GM06990 (cell line): ENCODE results near the gene PIEZO1.

Experiments used
- DNase-seq: peaks from one replicate; pipeline ENCODE4 v3.0.0-alpha.2; 2011; ENCODE audit not compliant: insufficient read length; ENCODE audit errors: extremely low read depth
- H3K27me3 ChIP-seq: replicated peaks from 2 replicates; pipeline ENCODE4 v1.6.0; 2011; ENCODE audit warnings: low read length; ENCODE audit not compliant: control insufficient read depth, insufficient read depth
- H3K36me3 ChIP-seq: 2 replicates; pipeline ENCODE4 v1.5.1; 2011; ENCODE audit warnings: low read length; ENCODE audit not compliant: control insufficient read depth, insufficient read depth
- H3K4me3 ChIP-seq: replicated peaks from 2 replicates; pipeline ENCODE4 v1.5.1; 2011; ENCODE audit warnings: low read depth, mild to moderate bottlenecking, control low read depth, low read length
- TF ChIP-seq, protein P1 (sequence below): IDR thresholded peaks from 2 replicates; pipeline ENCODE4 v1.5.1; 2011; ENCODE audit warnings: low read length, control low read depth, mild to moderate bottlenecking, inconsistent platforms; ENCODE audit not compliant: insufficient read depth, poor library complexity, severe bottlenecking

PIEZO1 gene

DNA sequence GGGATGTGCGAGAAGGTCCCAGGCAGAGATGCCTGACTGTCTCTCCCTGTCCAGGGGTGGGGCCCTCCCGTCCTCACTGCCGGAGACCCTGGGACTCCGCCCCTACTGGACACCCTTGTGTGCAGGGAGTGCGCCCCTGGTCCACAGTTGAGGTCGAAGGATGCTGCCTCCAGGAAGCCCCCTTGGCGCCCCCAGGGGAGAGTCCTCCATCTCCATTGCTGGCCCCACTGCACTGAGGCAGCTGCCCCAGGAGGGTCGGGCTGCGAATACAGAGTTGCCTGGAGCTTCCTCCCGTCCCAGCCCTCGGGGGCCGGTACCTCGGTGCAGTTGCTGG lies 52.1 kb downstream of the PIEZO1 start:
- Histone ChIP-seq H3K36me3 (peaks cover 37% of the 10 kb centered on the region), H3K27me3 (no peaks in the 10 kb centered on the region), H3K4me3 (no peak overlapping the region)
- DNase-seq = no peak
- TF ChIP-seq, protein P1, sequence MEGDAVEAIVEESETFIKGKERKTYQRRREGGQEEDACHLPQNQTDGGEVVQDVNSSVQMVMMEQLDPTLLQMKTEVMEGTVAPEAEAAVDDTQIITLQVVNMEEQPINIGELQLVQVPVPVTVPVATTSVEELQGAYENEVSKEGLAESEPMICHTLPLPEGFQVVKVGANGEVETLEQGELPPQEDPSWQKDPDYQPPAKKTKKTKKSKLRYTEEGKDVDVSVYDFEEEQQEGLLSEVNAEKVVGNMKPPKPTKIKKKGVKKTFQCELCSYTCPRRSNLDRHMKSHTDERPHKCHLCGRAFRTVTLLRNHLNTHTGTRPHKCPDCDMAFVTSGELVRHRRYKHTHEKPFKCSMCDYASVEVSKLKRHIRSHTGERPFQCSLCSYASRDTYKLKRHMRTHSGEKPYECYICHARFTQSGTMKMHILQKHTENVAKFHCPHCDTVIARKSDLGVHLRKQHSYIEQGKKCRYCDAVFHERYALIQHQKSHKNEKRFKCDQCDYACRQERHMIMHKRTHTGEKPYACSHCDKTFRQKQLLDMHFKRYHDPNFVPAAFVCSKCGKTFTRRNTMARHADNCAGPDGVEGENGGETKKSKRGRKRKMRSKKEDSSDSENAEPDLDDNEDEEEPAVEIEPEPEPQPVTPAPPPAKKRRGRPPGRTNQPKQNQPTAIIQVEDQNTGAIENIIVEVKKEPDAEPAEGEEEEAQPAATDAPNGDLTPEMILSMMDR = no peak

DNA sequence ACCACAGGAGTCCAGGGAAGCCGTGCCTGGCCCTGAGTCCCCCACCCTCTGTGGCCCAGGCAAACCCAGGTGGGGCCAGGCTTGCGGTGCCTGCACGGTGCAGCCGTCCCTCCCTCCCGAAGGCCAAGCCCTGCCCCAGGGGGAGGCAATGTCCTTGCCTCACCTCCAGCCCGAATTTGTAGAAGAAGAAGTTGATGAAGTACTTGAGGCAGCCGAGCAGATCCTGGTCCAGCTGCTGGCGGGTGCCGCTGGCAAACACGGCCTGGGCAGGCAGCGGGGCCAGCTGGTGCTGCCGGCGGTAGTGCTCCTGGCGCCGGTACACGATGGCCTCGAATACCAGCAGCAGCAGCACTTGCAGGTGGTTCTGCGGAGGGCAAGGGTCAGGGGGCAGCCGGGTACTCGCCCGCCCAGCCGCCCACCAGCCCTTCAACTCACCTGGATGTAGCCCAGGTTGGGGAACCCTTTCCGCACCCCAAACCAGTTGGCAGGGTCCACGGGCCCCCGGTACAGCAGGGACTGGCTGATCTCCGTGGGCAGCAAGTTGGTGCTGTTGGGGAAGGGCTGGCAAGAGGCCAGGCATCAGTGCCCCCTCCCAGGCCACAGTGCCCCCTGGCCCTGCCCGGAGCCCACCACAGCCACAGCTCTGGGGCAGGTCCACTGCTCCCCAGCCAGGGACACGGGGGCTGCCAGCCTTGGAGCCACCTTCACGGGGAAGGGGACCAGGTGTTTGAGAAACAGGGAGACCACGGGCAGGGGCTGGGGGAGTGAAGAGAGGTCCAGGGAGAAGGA lies 52.7 kb downstream of the PIEZO1 start:
- H3K36me3 ChIP-seq = peaks cover 35% of the 10 kb centered on the region
- no peak overlapping the region for H3K4me3 ChIP-seq
- DNase-seq = no peak
- TF ChIP-seq, protein P1 = no peak
- H3K27me3 ChIP-seq = no peaks in the 10 kb centered on the region

DNA sequence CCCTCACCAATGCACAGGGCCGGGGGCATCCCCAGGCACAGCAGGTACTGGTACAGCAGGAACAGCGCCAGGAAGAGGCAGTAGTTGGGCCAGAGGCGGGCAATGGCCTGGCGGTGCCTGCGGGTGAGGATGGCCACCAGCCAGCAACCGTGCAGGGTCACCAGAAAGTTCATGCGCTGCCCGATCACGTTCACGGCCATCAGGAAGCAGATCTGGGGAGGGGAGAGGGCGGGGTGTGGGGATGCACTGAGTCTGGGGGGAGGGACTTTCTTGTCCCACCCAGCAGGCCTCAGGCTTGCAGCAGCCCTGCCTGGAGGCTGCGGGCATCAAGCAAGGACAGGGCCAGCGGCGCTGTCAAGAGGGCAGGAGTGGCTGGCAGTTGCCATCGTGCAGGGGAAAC lies 53.3 kb downstream of the PIEZO1 start:
- TF ChIP-seq, protein P1 = no peak
- DNase-seq = no peak
- Histone ChIP-seq H3K4me3 (no peak overlapping the region), H3K36me3 (peaks cover 38% of the 10 kb centered on the region), H3K27me3 (no peaks in the 10 kb centered on the region)

DNA sequence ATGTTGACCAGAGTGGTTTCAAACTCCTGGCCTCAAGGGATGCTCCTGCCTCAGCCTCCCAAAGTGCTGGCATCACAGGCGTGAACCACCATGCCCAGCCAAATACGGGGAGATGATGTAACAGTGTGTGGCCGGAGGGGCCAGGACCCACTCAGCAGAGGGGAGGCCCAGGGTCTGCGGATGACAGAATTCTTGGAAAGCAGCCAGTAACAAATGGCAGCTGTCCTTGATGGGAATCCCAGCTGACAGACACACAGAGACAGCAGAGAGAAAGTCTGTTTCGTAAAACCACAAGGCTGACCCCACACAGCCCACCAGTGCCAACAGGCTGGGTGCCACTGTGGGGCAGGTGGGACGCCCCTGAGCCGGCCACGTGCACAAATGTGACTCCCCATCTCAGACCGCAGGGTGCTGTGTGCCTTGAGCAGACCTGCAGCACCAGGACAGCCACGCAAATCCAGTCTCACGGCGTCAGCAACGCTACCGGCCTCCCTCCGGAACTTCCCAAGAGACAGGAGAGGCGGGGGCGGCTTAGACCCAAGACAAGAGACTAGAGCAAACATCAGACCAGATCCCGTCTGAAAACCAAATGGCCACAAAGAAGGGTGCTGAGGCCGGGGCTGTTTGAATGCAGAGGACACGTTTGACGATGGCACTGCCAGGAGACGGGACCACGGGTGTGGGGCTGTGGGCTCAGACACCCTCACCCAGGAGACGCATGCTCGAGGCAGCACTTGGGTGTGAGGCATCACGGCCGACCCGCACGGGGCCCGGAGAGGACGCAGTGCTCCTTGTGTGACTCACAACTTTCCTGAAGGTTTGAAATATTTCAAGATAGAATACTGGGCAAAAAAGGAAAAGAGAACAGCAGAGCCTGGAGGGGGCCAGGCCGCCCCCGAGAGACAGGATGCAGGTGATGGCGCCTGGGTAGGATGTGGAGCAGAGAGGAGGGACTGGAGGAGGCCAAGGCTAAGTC lies 54.1 kb downstream of the PIEZO1 start:
- Histone ChIP-seq H3K27me3 (no peaks in the 10 kb centered on the region), H3K4me3 (no peak overlapping the region), H3K36me3 (peaks cover 40% of the 10 kb centered on the region)
- TF ChIP-seq, protein P1 = no peak
- DNase-seq = no peak

DNA sequence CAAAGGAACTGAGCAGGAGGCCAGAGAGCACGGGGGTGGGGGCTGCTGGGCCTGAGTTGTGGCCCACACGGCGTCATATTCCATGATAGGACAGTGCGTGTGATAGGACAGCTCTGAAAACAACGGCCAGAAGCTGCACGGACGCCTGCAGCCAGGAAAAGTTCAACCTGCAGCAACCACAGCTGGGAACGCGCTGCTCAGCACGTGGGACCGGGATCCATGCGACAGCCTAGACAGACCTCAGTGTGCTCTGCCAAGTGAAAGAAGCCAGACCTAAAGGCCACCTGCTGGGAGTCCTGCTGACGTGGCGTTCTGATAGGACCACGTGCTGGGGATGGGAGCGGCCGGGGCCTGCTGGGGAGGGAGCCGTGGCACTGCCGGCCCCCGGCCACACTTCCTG lies 57.1 kb downstream of the PIEZO1 start:
- H3K27me3 ChIP-seq = no peaks in the 10 kb centered on the region
- TF ChIP-seq, protein P1 = no peak
- no peak overlapping the region for H3K4me3 ChIP-seq
- H3K36me3 ChIP-seq = peaks cover 48% of the 10 kb centered on the region
- no peak for DNase-seq
